Endothelial cell of umbilical vein (primary cell): ENCODE data around the gene FOXP1. TPM values are rescaled to one million over a fixed set of nuclear protein-coding genes. Genes with fewer than 3 reads are reported as not detected.

Experiments
- BruUV-seq: library from RNA; stranded (reverse); fragments of 400-500 nt; replicated peaks from 2 replicates; lab custom pipeline; 2021; lab: Mats Ljungman, UMichigan
- CTCF ChIA-PET: fragments of 300-600, 350-600 bp; sonication (Branson Sonifier 250); formaldehyde crosslinking; loops from one replicate; lab custom pipeline; 2021; ENCODE audit warnings: antibody characterized with exemption, inconsistent platforms; lab: Charles Lee
- POLR2A ChIA-PET: fragments of 300-600, 350-600 bp; sonication (Branson Sonifier 250); formaldehyde crosslinking; loops from one replicate; lab custom pipeline; 2021; ENCODE audit warnings: antibody characterized with exemption, inconsistent platforms; lab: Charles Lee
- DNase-seq: peaks from one replicate; pipeline ENCODE4 v3.0.0-alpha.2; 2011; ENCODE audit warnings: low read depth, low spot score
- FAIRE-seq: peaks from 2 replicates; lab custom pipeline; 2011; peaks lifted over from hg19 to GRCh38; lab: Jason Lieb, UNC
- H2AFZ ChIP-seq: 2 replicates; pipeline ENCODE4 v1.6.0; 2012; ENCODE audit warnings: low read depth, low read length, control low read depth, inconsistent platforms
- H3K27ac ChIP-seq: 2 replicates; pipeline ENCODE4 v1.5.1; 2011; ENCODE audit warnings: low read depth, mild to moderate bottlenecking, control low read depth, low read length, moderate library complexity; ENCODE audit not compliant: insufficient read depth
- H3K27me3 ChIP-seq, 2 experiments: 2 replicates each; pipeline versions ENCODE4 v1.6.0 to v1.6.1; 2011; ENCODE audit warnings: low read length in 2 of 2, mixed read lengths in 1 of 2; ENCODE audit not compliant: control insufficient read depth in 2 of 2, insufficient read depth in 2 of 2
- H3K36me3 ChIP-seq, 2 experiments: 2 replicates in 1 of 2; 3 replicates in 1 of 2; pipeline ENCODE4 v1.5.1; 2011; ENCODE audit warnings: low read length in 2 of 2, mild to moderate bottlenecking in 1 of 2, moderate library complexity in 1 of 2; ENCODE audit not compliant: control insufficient read depth in 2 of 2, insufficient read depth in 2 of 2; ENCODE audit errors: extremely low read depth in 1 of 2
- H3K4me1 ChIP-seq: 3 replicates; pipeline ENCODE4 v1.5.1; 2011; ENCODE audit warnings: mild to moderate bottlenecking, low read length; ENCODE audit not compliant: control insufficient read depth, insufficient read depth; ENCODE audit errors: extremely low read depth
- H3K4me2 ChIP-seq: 2 replicates; pipeline ENCODE4 v1.6.1; 2011; ENCODE audit warnings: low read length, control low read depth, mixed read lengths; ENCODE audit not compliant: insufficient read depth
- H3K4me3 ChIP-seq, 3 experiments: fragments of 200-600 bp in 1 of 3; sonication (generic), shearing (Covaris generic) in 1 of 3; replicated peaks in 1 of 3; 2 replicates each; pipeline ENCODE4 v1.5.1; 2011 to 2016; ENCODE audit warnings: control low read depth in 3 of 3, low read length in 3 of 3, mild to moderate bottlenecking in 2 of 3, inconsistent platforms in 1 of 3, low read depth in 1 of 3, moderate library complexity in 1 of 3; ENCODE audit not compliant: insufficient read depth in 1 of 3
- H3K79me2 ChIP-seq: 2 replicates; pipeline ENCODE4 v1.6.0; 2012; ENCODE audit warnings: low read length, inconsistent platforms; ENCODE audit not compliant: control insufficient read depth, insufficient read depth
- H3K9ac ChIP-seq: replicated peaks from 2 replicates; pipeline ENCODE3; 2011; ENCODE audit warnings: low read length, control low read depth; ENCODE audit not compliant: insufficient read depth; ENCODE audit errors: extremely low read depth
- H3K9me1 ChIP-seq: replicated peaks from 3 replicates; pipeline ENCODE4 v1.6.0; 2011; ENCODE audit warnings: mild to moderate bottlenecking, low read length; ENCODE audit not compliant: control insufficient read depth, insufficient read depth; ENCODE audit errors: extremely low read depth
- H3K9me3 ChIP-seq: replicated peaks from 2 replicates; pipeline ENCODE4 v1.5.1; 2012; ENCODE audit warnings: low read length, inconsistent platforms; ENCODE audit not compliant: control insufficient read depth, insufficient read depth
- H4K20me1 ChIP-seq: replicated peaks from 2 replicates; pipeline ENCODE3; 2011; ENCODE audit warnings: mild to moderate bottlenecking, low read length; ENCODE audit not compliant: control insufficient read depth, insufficient read depth; ENCODE audit errors: extremely low read depth
- EZH2 ChIP-seq: IDR thresholded peaks from 2 replicates; pipeline ENCODE4 v1.6.1; 2012; ENCODE audit warnings: borderline replicate concordance, low read depth, mild to moderate bottlenecking, moderate library complexity, low read length, inconsistent platforms; ENCODE audit not compliant: severe bottlenecking
- FOS ChIP-seq: IDR thresholded peaks from 2 replicates; pipeline ENCODE4 v1.6.1; 2011; ENCODE audit warnings: mild to moderate bottlenecking, low read length, moderate library complexity, borderline replicate concordance; ENCODE audit not compliant: insufficient read depth
- GATA2 ChIP-seq: IDR thresholded peaks from 2 replicates; pipeline ENCODE4 v1.7.0; 2011; ENCODE audit warnings: low read depth, mild to moderate bottlenecking, moderate library complexity, mixed read lengths, low read length; ENCODE audit not compliant: insufficient read length, insufficient read depth
- JUN ChIP-seq: IDR thresholded peaks from 2 replicates; pipeline ENCODE4 v1.6.1; 2011; ENCODE audit warnings: borderline replicate concordance, low read depth; ENCODE audit not compliant: insufficient read length, insufficient read depth
- MYC ChIP-seq: IDR thresholded peaks from one replicate; pipeline ENCODE4 v1.6.1; 2011; ENCODE audit warnings: mild to moderate bottlenecking, low read depth, low read length
- POLR2A ChIP-seq: IDR thresholded peaks from 2 replicates; pipeline ENCODE4 v1.6.1; 2012; ENCODE audit warnings: low read depth, mild to moderate bottlenecking, control low read depth, low read length
- POLR2AphosphoS5 ChIP-seq: IDR thresholded peaks from 2 replicates; pipeline ENCODE4 v1.6.1; 2012; ENCODE audit warnings: low read depth, mild to moderate bottlenecking, control low read depth, low read length, moderate library complexity; ENCODE audit not compliant: insufficient read depth
- dilution Hi-C: fragments of 300-500 bp; cut with MboI; formaldehyde crosslinking; loops from one replicate; pipeline ENCODE4 v1.15.0; 2019; ENCODE audit warnings: low sequenced_read_pairs; ENCODE audit not compliant: extremely low pct_ligation_motif_present
- intact Hi-C: fragments of 100-400 bp; cut with micrococcal nuclease; formaldehyde crosslinking; loops from one replicate; pipeline ENCODE4 v1.10.0; 2022
- polyA plus RNA-seq, 4 experiments: library from polyadenylated mRNA; depleted of rRNA in 3 of 4; stranded (reverse) in 3 of 4; unstranded in 1 of 4; fragments of >200 nt; gene quantifications; 2 replicates each; pipeline versions ENCODE4 v1.2.1 to v1.2.3, GENCODE V29; 2011 to 2012; ENCODE audit warnings: missing spikeins in 1 of 4
- total RNA-seq: library from RNA; stranded (reverse); gene quantifications from 2 replicates; pipeline ENCODE4 v1.2.3, GENCODE V29; 2021
- TF ChIP-seq, protein P1 (sequence below), 2 donors: IDR thresholded peaks; 1 replicate in 1 of 2; 2 replicates in 1 of 2; pipeline ENCODE4 v1.5.1; 2011; ENCODE audit warnings: low read length in 2 of 2, mild to moderate bottlenecking in 2 of 2, moderate library complexity in 2 of 2, control low read depth in 1 of 2, inconsistent platforms in 1 of 2, low read depth in 1 of 2; ENCODE audit not compliant: insufficient read depth in 1 of 2; ENCODE audit errors: extremely low read depth in 1 of 2
- TF ChIP-seq, protein P2 (sequence below): IDR thresholded peaks from 2 replicates; pipeline ENCODE4 v1.6.1; 2011; ENCODE audit not compliant: insufficient read depth, insufficient read length

FOXP1 gene
- total and polyA plus RNA-seq, 2 donors (not counting 3 experiments of a cell fraction or from before 2014, with no cell fraction given): 41.0 to 107 TPM

DNA sequence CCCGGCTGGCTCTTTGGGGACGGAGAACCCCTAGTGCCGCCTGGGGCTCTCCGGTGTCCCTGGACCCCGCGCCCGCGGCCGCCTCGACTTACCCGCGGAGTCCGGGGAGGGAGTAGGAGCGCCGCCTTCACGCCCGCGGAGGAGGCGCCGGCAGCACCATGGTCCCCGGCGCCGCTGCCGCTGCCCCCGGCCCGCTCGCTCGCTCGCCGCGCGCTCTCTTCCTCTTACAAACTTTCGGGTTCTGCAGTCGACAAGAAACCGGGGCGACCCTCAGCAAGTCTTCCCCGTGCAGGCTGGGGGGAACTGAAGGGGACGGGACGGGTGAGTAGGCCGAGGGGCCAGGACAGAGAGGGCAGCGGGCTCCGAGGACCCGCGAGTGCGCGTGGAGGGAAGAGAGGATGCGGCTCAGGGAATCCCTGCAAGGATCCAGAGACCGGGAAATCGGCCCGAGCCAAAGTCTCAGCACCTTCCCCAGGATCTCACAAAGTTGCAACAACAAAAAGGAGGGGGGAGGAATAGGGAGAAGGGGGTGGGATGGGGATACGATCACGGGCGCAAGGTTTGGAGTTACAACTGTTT lies 2.0 kb downstream of the FOXP1 start:
- Histone ChIP-seq H3K36me3 (no peaks in the 10 kb centered on the region), H3K4me1 (peaks cover 56% of the 10 kb centered on the region), H3K79me2 (peaks cover 14% of the 10 kb centered on the region), H4K20me1 (no peaks in the 10 kb centered on the region), H3K27me3 (no peaks in the 10 kb centered on the region), H3K9me3 (no peaks in the 10 kb centered on the region), H3K9ac (peak overlapping the region; percentile 88), H2AFZ (peak overlapping the region; percentile 92), H3K4me2 (peak overlapping the region; percentile 95), H3K4me3 (peak overlapping the region; percentile 76 to 91 (median 84)), H3K27ac (peak overlapping the region; percentile 78), H3K9me1 (no peaks in the 10 kb centered on the region)
- CTCF ChIA-PET: interaction anchor here (1.1 to 5.1 kb wide), 4 partner anchors 65 to 192 kb away, joined by 3 to 25 read pairs (median 6); no protein-coding TSS in a partner anchor
- intact Hi-C loops: loop anchor here (1.0 to 5.0 kb wide), 7 partner anchors 113 to 519 kb away; no protein-coding TSS in a partner anchor
- POLR2A ChIA-PET: interaction anchor here (1.2 kb wide), 1 partner anchor 66 kb away, joined by 6 read pairs; no protein-coding TSS in a partner anchor
- TF ChIP-seq FOS: no peak
- TF ChIP-seq GATA2: no peak
- TF ChIP-seq JUN: no peak
- no peak for TF ChIP-seq POLR2A
- TF ChIP-seq, protein P1, sequence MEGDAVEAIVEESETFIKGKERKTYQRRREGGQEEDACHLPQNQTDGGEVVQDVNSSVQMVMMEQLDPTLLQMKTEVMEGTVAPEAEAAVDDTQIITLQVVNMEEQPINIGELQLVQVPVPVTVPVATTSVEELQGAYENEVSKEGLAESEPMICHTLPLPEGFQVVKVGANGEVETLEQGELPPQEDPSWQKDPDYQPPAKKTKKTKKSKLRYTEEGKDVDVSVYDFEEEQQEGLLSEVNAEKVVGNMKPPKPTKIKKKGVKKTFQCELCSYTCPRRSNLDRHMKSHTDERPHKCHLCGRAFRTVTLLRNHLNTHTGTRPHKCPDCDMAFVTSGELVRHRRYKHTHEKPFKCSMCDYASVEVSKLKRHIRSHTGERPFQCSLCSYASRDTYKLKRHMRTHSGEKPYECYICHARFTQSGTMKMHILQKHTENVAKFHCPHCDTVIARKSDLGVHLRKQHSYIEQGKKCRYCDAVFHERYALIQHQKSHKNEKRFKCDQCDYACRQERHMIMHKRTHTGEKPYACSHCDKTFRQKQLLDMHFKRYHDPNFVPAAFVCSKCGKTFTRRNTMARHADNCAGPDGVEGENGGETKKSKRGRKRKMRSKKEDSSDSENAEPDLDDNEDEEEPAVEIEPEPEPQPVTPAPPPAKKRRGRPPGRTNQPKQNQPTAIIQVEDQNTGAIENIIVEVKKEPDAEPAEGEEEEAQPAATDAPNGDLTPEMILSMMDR (IDR thresholded peaks at IDR 0.05; ENCODE audit: extremely low read depth in 1 of 2, insufficient read depth in 1 of 2, low read depth in 1 of 2, low read length in 2 of 2): no peak
- TF ChIP-seq POLR2AphosphoS5: no peak
- TF ChIP-seq MYC: no peak
- TF ChIP-seq EZH2: no peak
- TF ChIP-seq, protein P2, sequence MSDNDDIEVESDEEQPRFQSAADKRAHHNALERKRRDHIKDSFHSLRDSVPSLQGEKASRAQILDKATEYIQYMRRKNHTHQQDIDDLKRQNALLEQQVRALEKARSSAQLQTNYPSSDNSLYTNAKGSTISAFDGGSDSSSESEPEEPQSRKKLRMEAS: no peak
- BruUV-seq: no TSS peak
- DNase-seq (peak; percentile 52), FAIRE-seq (no peak)
- dilution Hi-C loops: no loop called here
